Measurements from ENCODE around the gene FBXO4. TPM values are rescaled to one million over a fixed set of nuclear protein-coding genes. Genes with fewer than 3 reads are reported as not detected.
"Not testable (repeated sequence)": the region's sequence is repeated elsewhere in the genome, so short reads cannot be mapped to it uniquely, and the experiment has no call there.

FBXO4 gene
- total RNA-seq, 1 donor from 2014 or later = 39.0 TPM

DNA sequence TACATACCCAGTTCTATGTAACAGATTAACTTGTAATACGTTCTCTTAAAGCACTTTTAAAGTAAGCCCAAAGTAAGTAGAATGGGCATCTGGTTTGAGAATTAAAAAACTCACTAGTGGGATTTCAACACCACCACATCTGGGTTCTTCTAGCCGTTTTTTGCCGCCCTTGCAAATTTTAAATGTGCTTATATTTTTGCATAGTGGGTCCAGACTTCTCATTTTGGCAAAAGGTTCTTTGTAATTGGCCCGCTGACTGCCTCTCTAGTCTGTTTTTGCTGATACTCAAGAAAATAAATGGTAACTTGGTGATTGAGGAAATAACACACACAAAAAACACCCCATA lies 582 bp upstream of the FBXO4 start:
- DNase-seq (ENCODE audit: low spot score) = peak; percentile 53

DNA sequence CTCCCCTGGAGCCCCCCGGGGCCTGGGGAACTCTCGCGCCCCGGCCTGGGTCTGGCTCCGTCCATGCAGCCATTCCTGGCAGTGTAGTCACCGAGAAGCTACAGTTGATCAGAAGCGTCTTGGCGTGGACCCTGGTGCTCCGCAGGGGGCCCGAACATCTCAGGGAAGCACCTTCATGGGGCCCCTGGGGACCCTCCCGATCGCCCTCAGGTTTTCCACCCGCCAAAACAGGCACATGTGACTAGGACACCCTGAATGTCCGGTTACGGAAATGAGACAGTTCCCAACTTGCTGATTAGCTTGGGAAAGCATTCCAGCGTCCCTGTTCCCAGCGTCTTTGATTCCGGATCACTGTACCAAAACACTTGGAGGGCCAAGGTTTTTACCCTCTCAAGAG lies 472 bp downstream of the FBXO4 start:
- peak; percentile 43 for DNase-seq (ENCODE audit: low spot score)

DNA sequence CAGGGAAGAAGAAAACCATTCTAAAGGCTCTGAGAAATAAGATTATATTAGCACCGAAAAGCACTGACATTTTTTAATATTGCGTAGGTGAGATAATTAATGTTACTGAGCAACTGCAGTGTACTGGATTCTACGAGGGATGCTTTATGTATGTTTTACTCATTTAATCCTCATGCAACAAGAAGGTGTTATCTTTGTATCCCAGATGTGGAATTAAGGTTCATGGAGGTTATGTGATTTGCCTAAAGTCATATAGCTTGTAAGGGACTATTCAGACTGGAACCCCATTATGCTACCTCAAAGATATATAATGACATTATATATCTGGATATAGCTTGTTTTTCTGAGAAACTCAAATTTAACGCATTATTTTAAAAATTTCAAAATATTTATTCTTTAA lies 2.5 kb downstream of the FBXO4 start:
- no peak for DNase-seq (ENCODE audit: low spot score)

DNA sequence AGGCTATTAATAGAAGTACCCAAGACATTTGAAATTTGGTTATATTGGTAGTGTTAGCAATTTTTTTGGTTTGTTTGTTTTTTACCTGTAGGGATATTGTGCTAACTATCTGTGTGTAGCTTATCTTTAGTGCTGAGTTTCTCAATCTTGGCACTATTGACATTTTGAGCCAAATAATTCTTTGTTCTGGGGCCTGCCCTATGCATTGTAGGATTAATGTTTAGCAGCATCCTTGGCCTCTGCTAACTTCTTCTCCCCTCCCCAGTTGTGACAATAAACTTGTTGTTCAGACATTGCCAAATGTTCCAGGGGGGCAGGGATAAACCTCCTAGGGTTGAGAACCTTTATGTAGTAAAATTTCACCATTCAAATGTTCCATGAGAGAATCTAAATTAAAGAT lies 4.0 kb downstream of the FBXO4 start:
- DNase-seq (ENCODE audit: low spot score) = no peak

DNA sequence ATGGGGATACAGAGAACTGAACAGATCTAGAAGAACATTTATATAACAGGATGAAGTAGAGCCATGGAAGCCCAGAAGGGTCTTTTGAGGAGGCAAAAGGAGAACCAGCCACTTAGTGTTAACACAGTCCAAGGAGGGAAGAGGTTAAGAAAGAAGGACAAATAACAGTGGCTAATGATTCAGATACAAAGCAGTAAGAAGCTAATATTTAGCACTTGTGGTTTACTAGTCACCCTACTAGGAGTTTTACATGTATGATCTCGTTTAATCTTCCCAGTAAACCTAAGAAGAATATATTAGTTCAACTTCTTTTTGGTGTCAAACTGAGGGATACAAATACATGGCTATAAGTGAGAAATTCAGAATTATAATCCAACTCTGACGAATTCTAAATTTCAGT lies 7.7 kb downstream of the FBXO4 start:
- no peak for DNase-seq (ENCODE audit: low spot score)

DNA sequence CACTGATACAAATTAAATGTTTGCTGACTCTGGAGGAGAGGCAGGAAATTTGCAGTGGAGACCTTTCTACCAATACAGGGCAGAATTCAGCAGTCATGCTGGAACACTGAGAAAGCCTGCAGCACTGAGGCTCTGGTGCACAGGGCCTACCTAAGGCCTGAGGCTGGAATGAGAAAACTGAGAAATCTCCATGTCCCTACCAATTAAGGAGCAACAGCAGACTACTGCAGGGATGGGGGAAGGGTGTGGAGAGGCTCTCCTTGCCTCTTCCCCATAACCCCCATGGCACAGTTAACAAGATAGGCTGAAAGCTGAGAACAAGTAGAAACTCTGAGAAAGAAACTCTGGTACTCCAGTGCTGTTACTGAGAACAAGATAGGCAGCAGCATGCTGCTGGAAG lies 10.5 kb downstream of the FBXO4 start:
- DNase-seq (ENCODE audit: low spot score) = no peak

DNA sequence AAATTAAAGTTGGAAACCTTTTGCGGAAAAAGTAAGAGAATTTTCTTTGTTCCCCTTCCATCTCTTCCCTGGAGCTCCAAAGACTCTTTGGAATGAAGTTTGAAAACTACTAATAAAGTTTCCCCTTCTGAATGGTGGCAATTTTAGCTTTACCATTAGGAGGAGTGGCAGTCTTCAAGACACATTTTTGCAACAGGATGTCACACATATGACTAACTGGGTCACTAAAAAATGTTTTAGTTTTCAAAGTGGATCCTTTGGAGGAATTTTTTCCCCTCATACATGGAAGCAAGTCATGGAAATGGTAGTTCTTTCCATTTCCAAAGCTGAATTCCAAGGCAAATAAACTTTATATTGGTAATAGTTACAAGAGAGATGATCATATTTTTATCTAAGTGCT lies 15.6 kb downstream of the FBXO4 start:
- DNase-seq (ENCODE audit: low spot score) = no peak

DNA sequence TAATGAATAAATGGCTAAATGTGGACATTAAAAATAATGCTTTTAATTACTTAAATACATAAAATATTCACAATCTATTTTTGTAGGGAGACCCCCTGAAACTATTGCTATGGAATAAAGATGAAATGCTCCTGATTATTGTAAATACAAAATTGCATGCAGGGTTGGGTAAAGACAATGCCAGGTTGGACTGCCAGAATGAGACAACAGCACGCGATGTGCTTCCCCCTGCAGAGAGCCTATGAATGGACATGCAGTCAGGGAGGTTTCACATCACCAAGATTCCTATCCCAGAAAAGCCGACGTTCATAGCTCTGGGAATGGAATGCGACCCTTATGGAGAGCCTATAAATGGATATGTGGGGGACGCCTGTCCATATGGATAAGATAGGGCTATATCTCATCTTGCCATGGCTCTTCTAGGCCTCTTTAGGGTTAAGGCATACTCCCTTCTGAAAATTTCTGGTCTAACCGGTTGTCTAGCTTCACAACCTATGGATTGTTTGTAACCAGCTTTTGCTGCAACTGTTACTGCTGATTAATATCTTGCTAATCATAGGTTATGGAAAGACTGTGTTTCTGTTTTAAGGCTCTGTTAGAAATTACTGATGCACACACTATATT lies 20.4 kb downstream of the FBXO4 start:
- DNase-seq (ENCODE audit: low spot score) = not testable (repeated sequence)

DNA sequence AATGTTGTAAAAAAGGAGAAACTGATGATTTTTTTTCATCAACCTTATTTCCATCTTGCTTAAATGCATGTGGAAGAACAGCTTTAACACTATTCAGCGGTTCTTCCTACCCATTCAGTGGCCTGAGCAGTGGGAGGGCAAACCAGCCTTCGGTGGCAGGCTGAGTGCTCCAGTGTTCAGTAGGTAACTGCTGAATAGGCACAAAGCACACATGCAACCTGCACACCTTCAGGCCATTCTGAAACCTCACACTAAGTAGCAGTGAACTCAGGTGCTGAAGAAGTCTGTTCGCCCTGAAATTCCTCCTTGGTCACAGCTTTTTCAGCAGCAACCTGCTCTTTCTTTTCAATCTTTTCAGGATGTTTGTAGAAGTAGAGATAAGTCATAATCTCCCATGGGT lies 26.1 kb downstream of the FBXO4 start:
- DNase-seq (ENCODE audit: low spot score) = no peak

DNA sequence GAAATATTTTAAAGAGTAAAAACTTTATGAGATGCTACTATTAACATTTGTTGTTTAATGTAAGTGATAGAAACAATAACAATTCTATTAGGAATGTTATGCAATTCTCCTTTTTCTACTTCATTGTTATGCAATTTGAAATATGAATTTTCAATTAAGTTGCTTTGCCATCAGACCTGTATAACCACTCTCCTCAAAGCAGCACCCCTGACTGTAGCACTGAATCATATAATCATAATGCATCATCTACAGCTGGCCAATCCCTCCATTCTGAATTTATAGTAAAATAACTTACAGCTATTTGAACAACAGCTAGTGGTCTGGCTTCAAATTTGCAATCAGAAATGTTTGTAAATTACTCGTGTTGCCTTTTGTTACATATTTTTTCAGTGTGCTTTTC lies 29.2 kb downstream of the FBXO4 start:
- DNase-seq (ENCODE audit: low spot score) = no peak

DNA sequence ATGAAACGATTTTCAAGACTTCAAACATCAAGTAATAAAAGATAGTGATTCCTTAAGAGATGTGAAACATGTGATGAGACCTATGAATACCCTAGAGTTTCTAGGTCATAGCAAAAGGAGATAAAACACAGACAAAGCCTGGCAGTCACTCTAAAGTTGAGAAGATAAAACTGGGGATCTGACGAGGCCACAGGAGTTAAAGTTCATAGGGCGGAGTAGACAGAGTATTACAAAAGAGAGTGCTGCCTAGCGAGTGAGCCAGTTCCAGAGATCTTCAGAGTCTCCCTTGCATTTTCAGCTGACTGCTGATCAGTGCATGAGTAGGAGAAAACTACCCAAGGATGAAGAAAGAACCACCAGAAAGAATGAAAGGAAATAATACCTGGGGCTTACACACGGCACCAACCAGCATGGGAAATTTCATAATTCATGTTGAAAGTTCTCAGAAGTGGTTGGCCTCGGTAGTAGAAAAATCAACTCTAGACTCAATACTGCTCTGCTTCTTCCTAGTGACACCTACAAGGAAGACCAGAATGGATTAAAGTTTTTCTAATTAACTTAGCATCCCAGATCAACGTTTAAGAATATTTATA lies 30.4 kb downstream of the FBXO4 start:
- DNase-seq (ENCODE audit: low spot score) = no peak

DNA sequence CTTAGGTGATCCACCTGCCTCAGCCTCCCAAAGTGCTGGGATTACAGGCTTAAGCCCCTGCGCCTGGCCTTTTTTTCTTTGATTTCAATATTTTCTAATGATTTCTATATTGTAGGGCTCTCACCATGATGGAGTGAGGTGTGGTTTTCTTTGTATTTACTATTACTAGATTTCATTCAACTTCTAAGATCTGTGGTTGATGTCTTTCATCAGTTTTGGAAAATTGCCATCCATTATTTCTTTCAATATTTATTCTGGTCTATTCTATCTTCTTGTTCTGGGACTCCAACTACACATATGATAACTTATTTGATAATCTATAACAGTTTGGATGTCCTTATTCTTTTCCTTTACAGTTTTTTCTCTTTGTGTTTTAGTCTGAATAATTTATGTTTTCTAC lies 31.9 kb downstream of the FBXO4 start:
- no peak for DNase-seq (ENCODE audit: low spot score)

DNA sequence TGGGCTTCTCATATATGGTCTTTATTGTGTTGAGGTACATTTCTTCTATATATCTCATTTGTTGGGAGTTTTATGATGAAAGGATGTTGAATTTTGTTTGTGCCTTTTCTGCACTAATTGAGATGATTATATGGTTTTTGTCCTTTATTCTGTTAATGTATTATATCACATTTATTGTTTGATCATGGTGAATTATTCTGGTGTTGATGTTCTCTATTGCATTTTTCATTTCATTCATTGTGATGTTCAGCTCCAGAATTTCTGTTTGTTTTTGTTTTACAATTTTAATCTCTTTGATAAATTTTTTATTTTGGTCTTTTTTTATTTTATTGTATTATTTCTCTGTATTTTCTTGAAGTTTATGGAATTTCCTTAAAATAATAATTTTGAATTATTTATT lies 35.4 kb downstream of the FBXO4 start:
- no peak for DNase-seq (ENCODE audit: low spot score)

DNA sequence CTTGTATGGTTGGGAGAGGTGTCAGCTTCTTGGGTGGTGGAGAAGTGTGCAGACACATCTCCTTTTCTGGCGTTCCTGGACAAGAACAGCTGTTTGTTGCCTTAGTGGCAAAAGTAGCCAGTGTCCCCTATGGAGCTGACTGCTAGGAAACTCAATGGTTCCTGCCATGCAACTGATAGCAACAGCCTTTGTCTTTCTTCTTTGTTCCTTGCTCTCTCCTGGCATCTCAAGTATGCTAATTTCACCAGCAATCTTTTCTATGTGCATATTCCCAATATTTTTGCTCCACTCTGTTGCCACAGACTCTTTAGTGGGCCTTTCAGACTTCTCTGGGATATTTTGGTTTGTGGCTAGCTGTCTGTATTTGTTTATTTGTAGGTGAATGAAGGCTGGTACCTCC lies 36.7 kb downstream of the FBXO4 start:
- no peak for DNase-seq (ENCODE audit: low spot score)

DNA sequence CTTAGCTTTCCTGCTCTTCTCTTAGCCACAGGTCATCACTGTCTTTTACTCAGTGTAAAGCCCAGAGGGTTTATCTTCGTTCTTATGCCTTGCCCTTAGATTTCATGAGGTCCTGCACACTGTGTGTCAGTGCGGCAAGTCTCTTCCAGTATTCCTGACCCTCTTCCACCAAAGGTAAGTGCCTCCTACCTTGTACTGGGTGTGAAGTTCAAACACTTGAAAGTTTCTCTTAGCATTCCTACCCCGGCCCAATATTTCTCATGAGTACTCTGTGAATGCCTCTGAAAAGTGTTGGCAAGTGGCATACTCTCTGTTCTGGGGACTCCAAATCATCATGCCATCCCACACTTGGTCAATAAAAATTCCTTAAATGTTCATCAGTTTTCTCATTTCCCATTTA lies 37.4 kb downstream of the FBXO4 start:
- DNase-seq (ENCODE audit: low spot score) = no peak

DNA sequence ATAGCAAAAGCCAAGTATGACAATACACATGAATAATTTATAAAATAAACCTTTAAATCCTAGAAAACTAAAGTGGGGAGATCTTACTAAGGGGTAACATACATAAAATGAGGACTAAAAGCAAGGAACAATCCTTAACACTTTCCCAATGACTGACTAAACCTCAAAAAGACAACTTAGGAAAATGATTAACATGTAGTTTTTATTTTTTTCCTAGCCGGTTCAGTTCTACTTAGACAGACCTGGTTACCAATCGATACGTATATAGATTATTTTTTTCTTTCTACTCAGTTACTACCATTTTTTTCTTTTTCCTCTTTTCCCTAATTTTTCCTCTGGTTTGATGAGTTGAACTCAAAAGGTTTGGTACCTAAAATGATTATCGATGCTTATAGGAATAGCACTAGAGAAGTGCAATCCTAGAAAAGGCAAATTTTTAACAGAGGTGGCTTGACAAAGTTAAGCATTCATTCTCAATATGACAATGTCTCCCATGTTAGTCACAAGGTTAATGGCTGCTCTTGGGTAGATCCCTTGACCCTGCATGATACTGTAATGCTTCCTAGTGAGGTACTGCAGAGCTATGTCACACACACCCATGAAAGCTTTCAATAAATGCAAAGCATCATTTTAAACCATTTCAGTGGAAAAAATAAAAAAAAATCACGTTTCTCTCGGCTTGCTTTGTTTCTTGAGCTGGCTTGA lies 41.5 kb downstream of the FBXO4 start:
- no peak for DNase-seq (ENCODE audit: low spot score)

DNA sequence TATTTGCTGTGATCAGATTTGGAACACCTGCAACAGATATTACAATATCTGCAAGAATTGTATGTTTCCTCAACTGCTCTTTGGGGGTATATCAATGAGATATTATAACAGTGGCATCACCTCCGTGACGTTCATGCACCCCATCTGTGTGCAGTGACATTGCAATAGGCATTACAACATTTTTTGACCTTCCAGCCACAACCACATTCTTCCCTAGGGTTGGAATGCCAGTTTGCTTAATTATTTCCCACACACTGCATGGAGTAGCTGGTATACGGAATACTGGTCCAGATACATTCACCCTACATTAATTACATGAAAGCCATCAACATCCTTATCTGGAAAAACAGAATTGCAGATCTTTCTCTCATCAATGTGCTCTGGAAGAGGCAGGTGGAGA lies 42.3 kb downstream of the FBXO4 start:
- no peak for DNase-seq (ENCODE audit: low spot score)

DNA sequence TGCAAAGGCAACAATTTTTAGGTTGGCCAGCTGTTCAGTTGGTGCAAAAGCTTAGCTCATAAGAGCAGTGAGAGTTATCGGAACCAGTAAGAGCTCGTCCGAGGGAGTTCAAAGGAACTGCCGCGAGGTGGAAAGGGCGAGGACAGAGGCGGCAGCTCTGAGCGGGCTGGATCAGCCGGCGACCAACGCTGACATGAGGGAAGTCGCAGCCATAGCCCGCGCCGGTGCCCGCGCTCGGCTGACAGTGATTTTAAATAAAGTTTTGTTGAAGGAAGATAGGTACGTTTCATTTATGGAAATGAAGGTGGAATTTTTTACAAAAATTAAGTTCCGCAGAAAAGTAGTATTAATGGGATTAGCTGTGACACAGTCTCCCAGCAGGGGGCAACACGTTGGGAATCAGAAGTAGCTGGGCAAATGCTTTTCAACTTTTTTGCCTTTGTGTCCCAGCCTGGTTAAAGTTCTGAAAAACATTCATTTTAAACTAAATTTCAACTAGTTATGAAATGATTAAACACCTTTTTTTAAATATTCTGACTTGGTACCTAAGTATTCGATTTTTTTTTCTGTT lies 43.2 kb downstream of the FBXO4 start:
- no peak for DNase-seq (ENCODE audit: low spot score)

DNA sequence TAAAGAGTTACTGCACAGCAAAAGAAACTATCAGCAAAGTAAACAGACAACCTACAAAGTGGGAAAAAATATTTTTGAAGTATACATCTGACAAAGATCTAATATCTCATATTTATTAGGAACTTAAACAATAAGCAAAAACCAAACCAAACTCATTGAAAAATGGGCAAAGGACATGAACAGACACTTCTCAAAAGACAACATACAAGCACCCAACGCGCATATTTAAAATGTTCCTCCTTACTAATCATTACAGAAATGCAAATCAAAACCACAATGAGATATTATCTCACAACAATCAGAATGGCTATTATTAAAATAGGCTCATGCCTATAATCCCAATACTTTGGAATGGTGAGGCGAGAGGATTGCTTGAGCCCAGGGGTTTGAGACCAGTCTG lies 48.0 kb downstream of the FBXO4 start:
- no peak for DNase-seq (ENCODE audit: low spot score)

DNA sequence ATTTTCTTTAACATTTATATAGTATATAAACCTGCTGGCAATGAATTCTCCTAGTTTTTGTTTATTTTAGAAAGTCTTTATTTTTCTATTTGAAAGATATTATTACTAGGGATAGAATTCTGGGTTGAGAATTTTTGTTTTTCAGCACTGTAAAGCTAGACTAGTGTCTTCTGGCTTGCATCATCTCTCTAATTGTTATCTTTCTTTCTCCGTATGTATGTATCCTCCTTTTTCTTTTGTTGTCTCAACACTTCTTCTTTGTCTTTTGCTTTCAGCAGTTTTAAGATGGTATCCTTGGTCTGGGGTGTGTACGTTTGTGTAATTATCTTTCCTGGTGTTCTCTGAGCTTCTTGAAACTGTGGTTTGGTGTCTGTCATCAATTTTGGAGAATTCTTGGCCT lies 48.8 kb downstream of the FBXO4 start:
- no peak for DNase-seq (ENCODE audit: low spot score)

DNA sequence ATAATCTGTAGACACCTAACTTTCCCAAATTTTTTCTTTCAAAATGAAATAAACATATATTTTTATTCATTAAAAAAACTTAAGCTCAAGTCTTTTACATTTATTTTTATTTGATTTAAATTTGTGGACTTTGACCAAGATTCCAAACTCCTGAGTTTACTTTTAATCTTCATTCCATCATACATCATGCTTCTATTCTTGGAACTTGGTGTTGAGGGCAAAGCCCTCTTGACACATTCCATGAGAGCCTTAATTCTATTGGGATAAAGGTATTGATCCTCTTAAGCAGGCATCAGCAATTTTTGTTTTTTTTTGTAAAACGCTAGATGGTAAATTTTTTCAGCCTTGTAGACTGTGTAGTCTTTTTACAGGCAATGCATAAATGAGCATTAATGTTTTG lies 53.6 kb downstream of the FBXO4 start:
- DNase-seq (ENCODE audit: low spot score) = no peak

DNA sequence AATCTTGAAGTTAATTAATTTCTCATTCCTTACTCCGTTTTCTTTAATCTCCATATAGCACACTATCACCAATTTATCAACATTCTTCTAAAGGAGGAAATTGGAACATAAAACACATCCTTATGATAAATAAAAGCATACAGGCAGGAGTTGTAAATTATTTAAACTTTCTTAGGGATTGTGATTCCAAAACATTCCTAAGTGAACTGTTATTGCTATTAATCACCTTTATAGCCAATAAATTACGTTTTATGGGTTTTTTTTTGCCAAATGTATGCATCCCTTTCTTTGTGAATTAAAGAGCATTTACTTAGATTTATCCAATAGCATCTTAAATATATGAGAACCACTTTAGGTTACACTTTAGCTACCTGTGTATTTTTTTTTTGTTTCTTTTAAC lies 55.3 kb downstream of the FBXO4 start:
- DNase-seq (ENCODE audit: low spot score) = no peak

DNA sequence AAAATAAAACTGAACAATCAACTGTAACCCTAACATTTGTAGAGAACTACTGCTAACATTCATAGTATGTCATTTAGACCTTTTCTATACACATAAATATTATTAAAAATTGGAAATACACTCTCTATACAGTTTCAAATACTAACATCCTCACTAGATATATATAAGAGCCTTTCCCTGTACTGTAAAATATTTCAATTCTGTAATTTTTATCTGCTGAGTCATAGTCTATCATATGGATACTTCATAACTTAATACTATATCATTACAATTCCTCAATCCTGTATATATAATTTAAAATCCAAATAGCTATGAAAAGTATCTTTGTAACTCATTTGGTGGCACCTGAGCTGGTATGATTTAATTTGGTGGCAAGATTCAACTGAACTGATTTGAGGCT lies 55.8 kb downstream of the FBXO4 start:
- no peak for DNase-seq (ENCODE audit: low spot score)
